ENCODE data around the gene SUN1. TPM values are rescaled to one million over a fixed set of nuclear protein-coding genes. Genes with fewer than 3 reads are reported as not detected.

SUN1 gene
- total and polyA plus RNA-seq, 2 donors (not counting 1 experiment from before 2014, with no cell fraction given): 185 to 220 TPM

DNA sequence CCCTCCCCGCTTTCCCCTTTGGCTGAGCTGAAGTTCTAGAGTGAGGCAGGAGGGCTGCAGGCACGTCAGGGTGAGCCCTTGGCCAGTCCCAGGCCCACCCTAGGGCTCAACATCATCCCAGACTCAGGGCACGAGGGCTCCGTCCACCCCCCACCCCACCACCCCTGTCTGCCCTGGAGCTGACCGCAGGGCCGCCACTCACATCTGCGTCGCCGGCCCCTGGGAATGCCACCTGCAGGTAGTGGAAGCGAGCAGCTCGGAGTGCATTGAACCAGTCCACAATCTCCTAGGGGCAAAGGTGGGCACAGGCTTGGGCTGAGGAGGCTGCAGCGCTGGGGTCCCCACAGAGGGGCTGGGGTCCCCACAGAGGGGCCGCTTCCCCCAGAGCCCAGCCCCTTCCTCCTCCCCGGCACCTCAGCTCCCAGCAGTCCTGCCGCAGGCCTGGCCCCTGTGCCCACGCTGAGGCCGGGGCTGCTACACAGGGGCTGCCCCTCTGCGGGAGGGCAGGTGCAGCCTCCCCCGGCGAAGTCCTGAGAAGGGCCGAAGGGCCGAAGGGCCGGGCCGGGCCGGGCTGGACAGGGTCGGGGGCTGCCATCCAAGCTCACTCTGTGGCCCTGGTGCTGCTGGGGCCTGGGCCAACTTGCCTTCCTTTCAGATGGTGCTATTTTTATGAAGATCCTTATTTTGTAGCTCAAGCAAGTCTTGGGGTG is 68.2 kb downstream of the SUN1 start:
- Histone ChIP-seq H3K27me3 (ENCODE audit: control insufficient read depth, insufficient read depth, low read length) (peaks cover 4% of the 10 kb centered on the region), H3K36me3 (ENCODE audit: control insufficient read depth, insufficient read depth, low read length) (peaks cover 11% of the 10 kb centered on the region), H3K4me1 (ENCODE audit: control insufficient read depth, extremely low read depth, insufficient read depth, low read length) (peaks cover 9% of the 10 kb centered on the region), H3K27ac (ENCODE audit: insufficient read depth, low read length) (no peak overlapping the region), H3K4me2 (ENCODE audit: extremely low read depth, insufficient read depth, low read length) (no peak overlapping the region), H3K9ac (ENCODE audit: insufficient read depth, low read length) (no peak overlapping the region), H4K20me1 (ENCODE audit: control insufficient read depth, extremely low read depth, insufficient read depth, low read length) (no peaks in the 10 kb centered on the region), H2AFZ (ENCODE audit: low read length) (no peak overlapping the region), H3K79me2 (ENCODE audit: control insufficient read depth, insufficient read depth, low read length) (no peaks in the 10 kb centered on the region), H3K9me3 (ENCODE audit: control insufficient read depth, insufficient read depth, low read depth, low read length) (no peaks in the 10 kb centered on the region), H3K4me3 (replicated peaks in 1 of 4; ENCODE audit: control extremely low read depth in 1 of 4, insufficient read depth in 1 of 4, low read depth in 3 of 4, low read length in 4 of 4) (no peak overlapping the region)
- no peak for DNase-seq (ENCODE audit: low read depth in 2 of 2)
- TF ChIP-seq EZH2 (IDR thresholded peaks at IDR 0.05; ENCODE audit: low read length, missing control alignments): no peak
- TF ChIP-seq, protein P1, sequence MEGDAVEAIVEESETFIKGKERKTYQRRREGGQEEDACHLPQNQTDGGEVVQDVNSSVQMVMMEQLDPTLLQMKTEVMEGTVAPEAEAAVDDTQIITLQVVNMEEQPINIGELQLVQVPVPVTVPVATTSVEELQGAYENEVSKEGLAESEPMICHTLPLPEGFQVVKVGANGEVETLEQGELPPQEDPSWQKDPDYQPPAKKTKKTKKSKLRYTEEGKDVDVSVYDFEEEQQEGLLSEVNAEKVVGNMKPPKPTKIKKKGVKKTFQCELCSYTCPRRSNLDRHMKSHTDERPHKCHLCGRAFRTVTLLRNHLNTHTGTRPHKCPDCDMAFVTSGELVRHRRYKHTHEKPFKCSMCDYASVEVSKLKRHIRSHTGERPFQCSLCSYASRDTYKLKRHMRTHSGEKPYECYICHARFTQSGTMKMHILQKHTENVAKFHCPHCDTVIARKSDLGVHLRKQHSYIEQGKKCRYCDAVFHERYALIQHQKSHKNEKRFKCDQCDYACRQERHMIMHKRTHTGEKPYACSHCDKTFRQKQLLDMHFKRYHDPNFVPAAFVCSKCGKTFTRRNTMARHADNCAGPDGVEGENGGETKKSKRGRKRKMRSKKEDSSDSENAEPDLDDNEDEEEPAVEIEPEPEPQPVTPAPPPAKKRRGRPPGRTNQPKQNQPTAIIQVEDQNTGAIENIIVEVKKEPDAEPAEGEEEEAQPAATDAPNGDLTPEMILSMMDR (conservative IDR thresholded peaks at IDR 0.05 in 1 of 2, IDR thresholded peaks at IDR 0.05 in 1 of 2; ENCODE audit: low read depth in 1 of 2, low read length in 2 of 2): no peak

DNA sequence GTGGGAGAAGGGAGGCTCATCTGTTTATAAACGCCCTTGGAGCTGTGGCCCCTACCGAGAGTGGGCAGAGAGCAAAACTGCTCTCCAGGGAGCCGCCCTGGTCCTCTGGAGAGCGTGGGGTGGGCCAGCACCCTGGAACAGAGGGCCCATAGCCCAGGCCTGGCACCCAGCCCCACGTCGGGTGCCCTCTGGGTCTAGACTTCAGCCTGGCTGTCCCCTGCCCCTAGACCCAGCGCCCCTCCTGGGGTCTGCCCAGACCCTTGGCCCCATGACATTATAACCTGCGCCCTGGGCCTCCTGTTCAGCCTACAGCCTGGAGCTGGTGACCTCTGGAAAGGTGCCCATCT is 68.7 kb downstream of the SUN1 start:
- Histone ChIP-seq H3K9ac (ENCODE audit: insufficient read depth, low read length) (no peak overlapping the region), H3K9me3 (ENCODE audit: control insufficient read depth, insufficient read depth, low read depth, low read length) (no peaks in the 10 kb centered on the region), H3K27me3 (ENCODE audit: control insufficient read depth, insufficient read depth, low read length) (peaks cover 5% of the 10 kb centered on the region), H4K20me1 (ENCODE audit: control insufficient read depth, extremely low read depth, insufficient read depth, low read length) (no peaks in the 10 kb centered on the region), H3K4me3 (replicated peaks in 1 of 4; ENCODE audit: control extremely low read depth in 1 of 4, insufficient read depth in 1 of 4, low read depth in 3 of 4, low read length in 4 of 4) (no peak overlapping the region), H3K27ac (ENCODE audit: insufficient read depth, low read length) (no peak overlapping the region), H2AFZ (ENCODE audit: low read length) (peak overlapping the region; percentile 30), H3K4me2 (ENCODE audit: extremely low read depth, insufficient read depth, low read length) (no peak overlapping the region), H3K36me3 (ENCODE audit: control insufficient read depth, insufficient read depth, low read length) (peaks cover 8% of the 10 kb centered on the region), H3K4me1 (ENCODE audit: control insufficient read depth, extremely low read depth, insufficient read depth, low read length) (peaks cover 9% of the 10 kb centered on the region), H3K79me2 (ENCODE audit: control insufficient read depth, insufficient read depth, low read length) (no peaks in the 10 kb centered on the region)
- no peak for TF ChIP-seq EZH2 (IDR thresholded peaks at IDR 0.05; ENCODE audit: low read length, missing control alignments)
- TF ChIP-seq, protein P1 (conservative IDR thresholded peaks at IDR 0.05 in 1 of 2, IDR thresholded peaks at IDR 0.05 in 1 of 2; ENCODE audit: low read depth in 1 of 2, low read length in 2 of 2): no peak
- DNase-seq (ENCODE audit: low read depth in 2 of 2): no peak

DNA sequence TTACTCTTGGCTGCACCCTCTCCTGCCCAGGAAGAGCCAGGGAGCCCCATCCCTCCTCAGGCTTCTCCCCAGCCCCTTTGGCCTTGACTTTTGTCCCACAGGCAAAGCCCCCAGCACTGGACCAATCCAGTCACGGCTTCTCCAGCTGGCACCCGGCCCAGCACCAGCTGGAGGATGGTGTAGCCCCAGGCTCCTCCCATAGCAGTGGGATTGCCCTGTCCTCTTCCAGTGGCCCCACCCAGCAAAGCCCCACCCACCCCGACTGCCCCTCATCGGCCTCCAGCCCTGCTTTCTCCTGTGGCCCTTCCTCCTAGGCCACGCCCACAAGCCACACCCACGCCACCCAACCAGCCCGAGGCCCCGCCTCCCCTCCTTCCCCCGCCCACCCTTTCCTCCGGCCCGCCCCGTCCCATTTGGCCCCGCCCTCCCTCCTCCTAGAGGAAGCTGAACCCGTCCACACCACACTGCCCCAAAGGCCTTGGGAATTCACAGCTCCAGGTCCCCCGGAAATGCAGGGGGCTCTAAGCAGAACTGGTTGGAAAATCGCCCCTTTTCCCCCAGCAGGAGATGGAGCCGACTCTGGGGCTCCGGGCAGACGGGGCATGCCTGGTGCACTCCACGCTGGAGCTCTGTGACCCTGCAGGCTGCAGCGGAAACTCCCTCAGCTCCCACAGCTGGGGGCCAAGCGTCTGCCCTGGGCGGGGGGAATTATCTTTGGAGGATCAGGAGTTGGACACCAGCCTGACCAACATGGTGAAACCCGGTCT is 69.3 kb downstream of the SUN1 start:
- Histone ChIP-seq H3K27ac (ENCODE audit: insufficient read depth, low read length) (no peak overlapping the region), H3K4me2 (ENCODE audit: extremely low read depth, insufficient read depth, low read length) (no peak overlapping the region), H3K9me3 (ENCODE audit: control insufficient read depth, insufficient read depth, low read depth, low read length) (no peaks in the 10 kb centered on the region), H4K20me1 (ENCODE audit: control insufficient read depth, extremely low read depth, insufficient read depth, low read length) (no peaks in the 10 kb centered on the region), H3K27me3 (ENCODE audit: control insufficient read depth, insufficient read depth, low read length) (peaks cover 5% of the 10 kb centered on the region), H3K9ac (ENCODE audit: insufficient read depth, low read length) (no peak overlapping the region), H3K4me3 (replicated peaks in 1 of 4; ENCODE audit: control extremely low read depth in 1 of 4, insufficient read depth in 1 of 4, low read depth in 3 of 4, low read length in 4 of 4) (no peak overlapping the region), H3K36me3 (ENCODE audit: control insufficient read depth, insufficient read depth, low read length) (peaks cover 7% of the 10 kb centered on the region), H2AFZ (ENCODE audit: low read length) (peak overlapping the region; percentile 30), H3K79me2 (ENCODE audit: control insufficient read depth, insufficient read depth, low read length) (no peaks in the 10 kb centered on the region), H3K4me1 (ENCODE audit: control insufficient read depth, extremely low read depth, insufficient read depth, low read length) (peaks cover 9% of the 10 kb centered on the region)
- TF ChIP-seq, protein P1 (conservative IDR thresholded peaks at IDR 0.05 in 1 of 2, IDR thresholded peaks at IDR 0.05 in 1 of 2; ENCODE audit: low read depth in 1 of 2, low read length in 2 of 2): no peak
- TF ChIP-seq EZH2 (IDR thresholded peaks at IDR 0.05; ENCODE audit: low read length, missing control alignments): no peak
- DNase-seq (ENCODE audit: low read depth in 2 of 2): peak; percentile 63 to 96

Measured in fibroblast of lung (primary cell).